ENCODE measurements around the gene BAIAP3.

DNA sequence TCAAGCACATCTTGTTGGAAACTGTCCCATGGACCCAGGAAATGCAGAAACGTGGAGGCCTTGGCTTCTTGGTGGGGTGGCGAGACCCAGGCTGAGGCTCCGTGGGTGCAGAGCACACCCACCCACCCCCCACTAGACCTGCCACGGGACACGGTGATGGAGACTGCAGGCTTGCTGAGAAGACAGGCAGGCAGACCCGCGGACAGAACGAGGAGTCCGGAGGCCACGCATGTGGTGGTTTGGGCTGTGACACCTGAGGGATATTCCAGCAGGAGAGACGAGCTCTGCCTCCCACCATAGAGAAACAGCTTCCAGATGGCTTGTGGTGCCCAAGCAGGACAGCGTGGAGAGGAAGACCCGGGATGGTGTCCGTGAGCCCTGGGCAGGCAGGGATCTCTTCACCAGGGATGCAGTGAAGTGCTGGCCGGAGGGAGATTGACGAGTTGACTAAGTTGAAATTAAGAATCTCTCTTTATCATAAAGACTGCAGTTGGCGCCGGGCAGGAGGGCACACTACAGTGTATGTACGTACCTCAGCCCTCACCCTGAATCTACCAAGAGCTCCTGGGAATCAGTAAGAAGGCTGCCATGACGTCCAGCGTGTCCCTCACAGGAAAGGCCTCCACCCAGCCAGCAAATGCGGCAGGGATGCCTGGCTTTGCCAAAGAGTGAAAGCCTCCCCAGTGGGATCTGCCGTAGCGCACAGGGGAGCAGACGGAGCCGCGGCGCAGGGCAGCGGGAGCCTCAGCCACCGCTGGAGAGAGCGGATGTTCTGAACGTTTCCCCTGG, 15.8 kb upstream of the BAIAP3 start:
- TF ChIP-seq SUZ12 (IDR thresholded peaks at IDR 0.05; ENCODE audit: extremely low read depth, insufficient read depth, insufficient read length) (no peak), ZNF274 (IDR thresholded peaks at IDR 0.05; ENCODE audit: low read depth, low read length) (no peak)
